ENCODE results near the gene PREPL. TPM values are rescaled to one million over a fixed set of nuclear protein-coding genes. Genes with fewer than 3 reads are reported as not detected.
"Not testable (repeated sequence)": the region's sequence is repeated elsewhere in the genome, so short reads cannot be mapped to it uniquely, and the experiment has no call there.

The PREPL gene
- total and polyA plus RNA-seq, 2 of the 8 experiments (the other 6 are each of a cell fraction or from before 2014, with no cell fraction given): 13.6 to 38.9 TPM

DNA sequence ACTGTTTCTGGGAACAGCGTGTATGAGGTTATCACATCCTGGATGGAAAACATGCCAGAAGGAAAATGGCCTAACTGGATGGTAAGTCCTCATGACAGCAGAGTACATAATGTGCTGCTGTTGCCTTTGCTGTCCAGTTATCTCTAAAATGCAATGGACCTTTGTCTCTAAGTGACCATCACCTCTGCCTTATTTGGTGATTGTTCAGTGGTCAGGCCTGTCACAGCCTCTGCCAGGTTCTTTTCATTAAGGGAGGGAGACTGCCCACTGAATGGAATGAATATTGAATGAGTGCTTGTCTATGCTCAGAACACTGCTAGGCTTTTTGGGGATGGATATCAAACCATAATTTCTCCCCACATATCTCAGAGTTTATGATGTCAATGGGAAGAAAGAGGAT is 57.0 kb downstream of the PREPL start (continued):
- TF ChIP-seq, protein P1, sequence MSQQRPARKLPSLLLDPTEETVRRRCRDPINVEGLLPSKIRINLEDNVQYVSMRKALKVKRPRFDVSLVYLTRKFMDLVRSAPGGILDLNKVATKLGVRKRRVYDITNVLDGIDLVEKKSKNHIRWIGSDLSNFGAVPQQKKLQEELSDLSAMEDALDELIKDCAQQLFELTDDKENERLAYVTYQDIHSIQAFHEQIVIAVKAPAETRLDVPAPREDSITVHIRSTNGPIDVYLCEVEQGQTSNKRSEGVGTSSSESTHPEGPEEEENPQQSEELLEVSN (IDR thresholded peaks at IDR 0.05): no peak
- no peak for TF ChIP-seq POU5F1 (IDR thresholded peaks at IDR 0.05; ENCODE audit: low read depth, low read length)
- TF ChIP-seq SP1 (IDR thresholded peaks at IDR 0.05; ENCODE audit: low read depth, low read length): no peak
- no peak for TF ChIP-seq SIN3A (conservative IDR thresholded peaks at IDR 0.05 in 1 of 2, IDR thresholded peaks at IDR 0.05 in 1 of 2; ENCODE audit: low read depth in 1 of 2, low read length in 2 of 2)
- no peak for TF ChIP-seq KDM1A (IDR thresholded peaks at IDR 0.05; ENCODE audit: borderline replicate concordance, low read length)

DNA sequence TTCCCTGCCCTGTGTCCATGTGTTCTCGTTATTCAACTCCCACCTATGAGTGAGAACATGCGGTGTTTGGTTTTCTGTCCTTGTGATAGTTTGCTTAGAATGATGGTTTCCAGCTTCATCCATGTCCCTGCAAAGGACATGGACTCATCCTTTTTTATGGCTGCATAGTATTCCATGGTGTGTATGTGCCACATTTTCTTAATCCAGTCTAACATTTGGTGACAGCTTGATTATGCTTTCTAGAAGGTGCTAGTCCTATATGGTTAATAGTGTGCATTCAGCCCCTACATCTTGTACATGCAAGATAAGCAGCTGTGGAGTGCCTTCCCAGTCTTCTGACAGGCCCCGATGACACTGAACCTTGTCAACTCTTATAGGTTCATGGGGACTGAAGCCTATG is 57.5 kb downstream of the PREPL start:
- H2BK120ac ChIP-seq (replicated peaks; ENCODE audit: low read depth, low read length); DNase-seq (ENCODE audit: low read depth in 1 of 2, low spot score in 2 of 2); H2BK12ac ChIP-seq (ENCODE audit: low read depth, low read length); H3K23me2 ChIP-seq (ENCODE audit: low read depth, low read length); H3K14ac ChIP-seq (ENCODE audit: insufficient read length); H3K79me2 ChIP-seq (ENCODE audit: control insufficient read depth in 1 of 2, insufficient read depth in 2 of 2, low read length in 2 of 2); H3K9me3 ChIP-seq (ENCODE audit: insufficient read depth in 2 of 2, low read depth in 1 of 2, low read length in 1 of 2); H3K4me3 ChIP-seq (ENCODE audit: extremely low read depth in 1 of 4, insufficient read depth in 2 of 4, low read depth in 3 of 4, low read length in 4 of 4); H4K5ac ChIP-seq (ENCODE audit: insufficient read length, low read depth, low read length); H3K4me1 ChIP-seq (replicated peaks in 1 of 4; ENCODE audit: control insufficient read depth in 3 of 4, insufficient read depth in 4 of 4, low read length in 3 of 4); H4K91ac ChIP-seq (replicated peaks; ENCODE audit: insufficient read length, low read length); H2BK5ac ChIP-seq (ENCODE audit: low read depth, low read length); H3K27me3 ChIP-seq (replicated peaks in 1 of 4; ENCODE audit: control insufficient read depth in 3 of 4, extremely low read depth in 1 of 4, insufficient read depth in 3 of 4, low read length in 3 of 4); H3K27ac ChIP-seq (ENCODE audit: low read depth, low read length); H3K4me2 ChIP-seq (ENCODE audit: insufficient read depth in 1 of 2, low read depth in 2 of 2, low read length in 2 of 2); H3K9ac ChIP-seq (replicated peaks in 1 of 4; ENCODE audit: extremely low read depth in 1 of 4, low read depth in 3 of 4, low read length in 3 of 4); H4K20me1 ChIP-seq (replicated peaks in 1 of 2; ENCODE audit: control insufficient read depth in 1 of 2, insufficient read depth in 2 of 2, low read length in 2 of 2); H3K4ac ChIP-seq (replicated peaks; ENCODE audit: insufficient read length, low read depth, low read length); H2BK15ac ChIP-seq (ENCODE audit: low read length); H2BK20ac ChIP-seq (ENCODE audit: low read length); H2AFZ ChIP-seq (ENCODE audit: low read length); H3K18ac ChIP-seq (ENCODE audit: extremely low read depth, low read length); H3K56ac ChIP-seq (replicated peaks; ENCODE audit: insufficient read length, low read depth, low read length); H3K23ac ChIP-seq (ENCODE audit: insufficient read length); H3K79me1 ChIP-seq (ENCODE audit: low read depth, low read length); H2AK5ac ChIP-seq (ENCODE audit: low read depth, low read length); H4K8ac ChIP-seq (ENCODE audit: extremely low read depth, insufficient read depth, low read length); H3K36me3 ChIP-seq (ENCODE audit: control insufficient read depth in 2 of 4, insufficient read depth in 4 of 4, low read length in 3 of 4); FAIRE-seq: not testable (repeated sequence)
- 100% methylated on average over 3 of the region's 3 CpGs; no CpG with 5 or more reads in 1 of the 2 experiments for WGBS, 2 experiments (ENCODE audit: extremely low coverage in 1 of 2, insufficient coverage in 1 of 2, insufficient read length in 1 of 2, insufficient replicate concordance in 2 of 2, low coverage in 1 of 2, low lambda C conversion rate in 2 of 2, missing lambda C conversion rate in 1 of 2)
- POLR2A ChIA-PET (ENCODE audit: partially characterized antibody): interaction anchor here (1.1 kb wide), 1 partner anchor 56 kb away, joined by 3 read pairs; no protein-coding TSS in a partner anchor
- CTCF ChIA-PET (ENCODE audit: partially characterized antibody): interaction anchor here (0.9 kb wide), 1 partner anchor 9 kb away, joined by 5 read pairs; no protein-coding TSS in a partner anchor

Measured in H1 (cell line).